Smooth muscle cell (in vitro differentiated cells): Measurements from ENCODE around the gene RNPEPL1. TPM values are rescaled to one million over a fixed set of nuclear protein-coding genes. Genes with fewer than 3 reads are reported as not detected.
A peak's percentile ranks its signal among the peaks of the same experiment; 100 is the strongest.
"Not testable (repeated sequence)": the region's sequence is repeated elsewhere in the genome, so short reads cannot be mapped to it uniquely, and the experiment has no call there.

ENCODE experiments used
- DNase-seq: peaks from one replicate; lab custom pipeline; 2025; ENCODE audit not compliant: unreplicated experiment; lab: John Stamatoyannopoulos, UW
- H2AFZ ChIP-seq: fragments of 200-600 bp; sonication (generic); 2 replicates; pipeline ENCODE4 v1.6.0; 2016; ENCODE audit warnings: antibody characterized with exemption, low read depth, mild to moderate bottlenecking
- H3F3A ChIP-seq: fragments of 200-600 bp; sonication (generic); 2 replicates; pipeline ENCODE4 v1.6.0; 2017; ENCODE audit warnings: antibody characterized with exemption, low read depth
- H3K27ac ChIP-seq: fragments of 200-600 bp; sonication (generic); 2 replicates; pipeline ENCODE4 v1.5.1; 2016; ENCODE audit warnings: low read depth, mild to moderate bottlenecking
- H3K27me3 ChIP-seq: fragments of 200-600 bp; sonication (generic); 2 replicates; pipeline ENCODE4 v1.6.1; 2016; ENCODE audit warnings: low read depth, mild to moderate bottlenecking
- H3K36me3 ChIP-seq: fragments of 200-600 bp; sonication (generic); 2 replicates; pipeline ENCODE4 v1.5.1; 2016; ENCODE audit warnings: low read depth
- H3K4me1 ChIP-seq: fragments of 200-600 bp; sonication (generic); 2 replicates; pipeline ENCODE4 v1.5.1; 2016; ENCODE audit warnings: low read depth
- H3K4me2 ChIP-seq: fragments of 200-600 bp; sonication (generic); 2 replicates; pipeline ENCODE4 v1.6.0; 2016; ENCODE audit warnings: mild to moderate bottlenecking
- H3K4me3 ChIP-seq: fragments of 200-600 bp; sonication (generic); 2 replicates; pipeline ENCODE4 v1.5.1; 2016; ENCODE audit warnings: mild to moderate bottlenecking
- H3K79me2 ChIP-seq: fragments of 200-600 bp; sonication (generic); 2 replicates; pipeline ENCODE4 v1.6.0; 2016; ENCODE audit warnings: low read depth, mild to moderate bottlenecking
- H3K9ac ChIP-seq: fragments of 200-600 bp; sonication (generic); 2 replicates; pipeline ENCODE4 v1.6.0; 2016; ENCODE audit warnings: low read depth
- H3K9me3 ChIP-seq: fragments of 200-600 bp; sonication (generic); replicated peaks from 2 replicates; pipeline ENCODE4 v1.5.1; 2016; ENCODE audit warnings: low read depth
- H4K20me1 ChIP-seq: fragments of 200-600 bp; sonication (generic); 2 replicates; pipeline ENCODE4 v1.6.0; 2016; ENCODE audit warnings: low read depth
- WGBS: methylation state at CpG from one replicate; pipeline ENCODE4 v1.1.7; 2016; ENCODE audit warnings: low lambda C conversion rate; 5-methylcytosine and 5-hydroxymethylcytosine counted together
- polyA plus RNA-seq: library from polyadenylated mRNA; unstranded; fragments of >200 nt; fragmentation: Nextera tagmentation; extraction: Ambion mirVana; gene quantifications from 2 replicates; pipeline ENCODE4 v1.2.1, GENCODE V29; 2016
- total RNA-seq: library from RNA; depleted of rRNA; stranded (reverse); fragments of >200 nt; gene quantifications from 2 replicates; pipeline ENCODE4 v1.2.3, GENCODE V29; 2014
- TF ChIP-seq, protein P1 (sequence below): fragments of 200-600 bp; sonication (generic); IDR thresholded peaks from 2 replicates; pipeline ENCODE4 v1.5.1; 2017; ENCODE audit warnings: borderline replicate concordance, mild to moderate bottlenecking, antibody characterized with exemption; ENCODE audit not compliant: insufficient read depth, poor library complexity, severe bottlenecking

RNPEPL1 gene
- total and polyA plus RNA-seq, 2 experiments from 2014 or later = 15.3 to 40.9 TPM

DNA sequence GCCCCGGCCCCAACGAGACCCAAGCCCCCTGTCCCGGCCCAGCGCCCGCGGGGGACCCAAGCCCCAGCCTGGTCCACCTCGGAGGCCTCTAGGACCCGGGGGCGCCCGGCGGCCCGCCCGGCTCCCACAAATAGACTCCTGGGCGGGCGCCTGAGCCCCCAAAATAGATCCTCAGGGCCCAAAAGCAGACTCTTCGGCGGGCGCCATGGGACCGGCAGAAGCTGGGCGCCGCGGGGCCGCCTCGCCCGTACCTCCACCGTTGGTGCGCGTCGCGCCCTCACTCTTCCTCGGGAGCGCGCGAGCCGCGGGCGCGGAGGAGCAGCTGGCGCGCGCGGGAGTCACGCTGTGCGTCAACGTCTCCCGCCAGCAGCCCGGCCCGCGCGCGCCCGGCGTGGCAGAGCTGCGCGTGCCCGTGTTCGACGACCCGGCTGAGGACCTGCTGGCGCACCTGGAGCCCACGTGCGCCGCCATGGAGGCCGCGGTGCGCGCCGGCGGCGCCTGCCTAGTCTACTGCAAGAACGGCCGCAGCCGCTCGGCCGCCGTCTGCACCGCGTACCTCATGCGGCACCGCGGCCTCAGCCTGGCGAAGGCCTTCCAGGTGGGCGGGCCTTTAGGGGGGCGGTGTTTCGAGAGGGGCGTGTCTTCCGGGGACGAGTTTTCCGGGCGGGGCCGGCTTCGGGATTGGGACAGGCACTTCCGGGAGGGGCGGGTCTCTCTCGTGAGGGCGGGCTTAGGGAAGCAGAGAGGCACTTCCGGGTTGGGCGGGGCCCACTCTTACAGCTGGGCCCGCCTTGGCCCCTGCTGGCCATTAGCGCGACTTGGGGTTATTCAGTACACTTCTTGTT, 7.6 kb upstream of the RNPEPL1 start:
- H3K4me1 ChIP-seq = peaks cover 13% of the 10 kb centered on the region
- 1% methylated on average over 76 of the region's 101 CpGs for WGBS
- H3K27ac ChIP-seq = peak overlapping the region; percentile 95
- peaks cover 21% of the 10 kb centered on the region for H3F3A ChIP-seq
- no peaks in the 10 kb centered on the region for H3K36me3 ChIP-seq
- peaks cover 17% of the 10 kb centered on the region for H3K79me2 ChIP-seq
- peak overlapping the region; percentile 74 for H2AFZ ChIP-seq
- no peaks in the 10 kb centered on the region for H3K9me3 ChIP-seq
- peak; percentile 96 for DNase-seq
- no peaks in the 10 kb centered on the region for H3K27me3 ChIP-seq
- H3K9ac ChIP-seq = peak overlapping the region; percentile 92
- TF ChIP-seq, protein P1, sequence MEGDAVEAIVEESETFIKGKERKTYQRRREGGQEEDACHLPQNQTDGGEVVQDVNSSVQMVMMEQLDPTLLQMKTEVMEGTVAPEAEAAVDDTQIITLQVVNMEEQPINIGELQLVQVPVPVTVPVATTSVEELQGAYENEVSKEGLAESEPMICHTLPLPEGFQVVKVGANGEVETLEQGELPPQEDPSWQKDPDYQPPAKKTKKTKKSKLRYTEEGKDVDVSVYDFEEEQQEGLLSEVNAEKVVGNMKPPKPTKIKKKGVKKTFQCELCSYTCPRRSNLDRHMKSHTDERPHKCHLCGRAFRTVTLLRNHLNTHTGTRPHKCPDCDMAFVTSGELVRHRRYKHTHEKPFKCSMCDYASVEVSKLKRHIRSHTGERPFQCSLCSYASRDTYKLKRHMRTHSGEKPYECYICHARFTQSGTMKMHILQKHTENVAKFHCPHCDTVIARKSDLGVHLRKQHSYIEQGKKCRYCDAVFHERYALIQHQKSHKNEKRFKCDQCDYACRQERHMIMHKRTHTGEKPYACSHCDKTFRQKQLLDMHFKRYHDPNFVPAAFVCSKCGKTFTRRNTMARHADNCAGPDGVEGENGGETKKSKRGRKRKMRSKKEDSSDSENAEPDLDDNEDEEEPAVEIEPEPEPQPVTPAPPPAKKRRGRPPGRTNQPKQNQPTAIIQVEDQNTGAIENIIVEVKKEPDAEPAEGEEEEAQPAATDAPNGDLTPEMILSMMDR = no peak
- peak overlapping the region; percentile 96 for H3K4me2 ChIP-seq
- H3K4me3 ChIP-seq = peak overlapping the region; percentile 85
- peaks cover 33% of the 10 kb centered on the region for H4K20me1 ChIP-seq

- no peaks in the 10 kb centered on the region for H3K9me3 ChIP-seq
- no peaks in the 10 kb centered on the region for H3K36me3 ChIP-seq
- peaks cover 17% of the 10 kb centered on the region for H3K4me1 ChIP-seq
- WGBS = 19% methylated on average over 14 of the region's 14 CpGs
- no peak overlapping the region for H2AFZ ChIP-seq
- H3K4me3 ChIP-seq = peak overlapping the region; percentile 85
- peak overlapping the region; percentile 96 for H3K4me2 ChIP-seq
- H3F3A ChIP-seq = peaks cover 25% of the 10 kb centered on the region
- H3K79me2 ChIP-seq = peaks cover 17% of the 10 kb centered on the region
- peak overlapping the region; percentile 84 for H3K9ac ChIP-seq
- H3K27me3 ChIP-seq = no peaks in the 10 kb centered on the region
- TF ChIP-seq, protein P1 = no peak
- peaks cover 26% of the 10 kb centered on the region for H4K20me1 ChIP-seq
- peak overlapping the region; percentile 95 for H3K27ac ChIP-seq
- no peak for DNase-seq
Observed at GRCh38 chr2:240561325-240561971, 6.8 kb upstream of the RNPEPL1 start.

GRCh38 chr2:240563231-240563630, 5.1 kb upstream of the RNPEPL1 start:
- H3K9me3 ChIP-seq, DNase-seq, H3K4me2 ChIP-seq, H2AFZ ChIP-seq, H3K27me3 ChIP-seq, H3K9ac ChIP-seq, H3K27ac ChIP-seq, H3K36me3 ChIP-seq, H3K4me3 ChIP-seq: not testable (repeated sequence)
- peaks cover 25% of the 10 kb centered on the region for H3F3A ChIP-seq
- peaks cover 19% of the 10 kb centered on the region for H3K4me1 ChIP-seq
- peaks cover 13% of the 10 kb centered on the region for H4K20me1 ChIP-seq
- peaks cover 10% of the 10 kb centered on the region for H3K79me2 ChIP-seq
- 98% methylated on average over 17 of the region's 17 CpGs for WGBS

DNA sequence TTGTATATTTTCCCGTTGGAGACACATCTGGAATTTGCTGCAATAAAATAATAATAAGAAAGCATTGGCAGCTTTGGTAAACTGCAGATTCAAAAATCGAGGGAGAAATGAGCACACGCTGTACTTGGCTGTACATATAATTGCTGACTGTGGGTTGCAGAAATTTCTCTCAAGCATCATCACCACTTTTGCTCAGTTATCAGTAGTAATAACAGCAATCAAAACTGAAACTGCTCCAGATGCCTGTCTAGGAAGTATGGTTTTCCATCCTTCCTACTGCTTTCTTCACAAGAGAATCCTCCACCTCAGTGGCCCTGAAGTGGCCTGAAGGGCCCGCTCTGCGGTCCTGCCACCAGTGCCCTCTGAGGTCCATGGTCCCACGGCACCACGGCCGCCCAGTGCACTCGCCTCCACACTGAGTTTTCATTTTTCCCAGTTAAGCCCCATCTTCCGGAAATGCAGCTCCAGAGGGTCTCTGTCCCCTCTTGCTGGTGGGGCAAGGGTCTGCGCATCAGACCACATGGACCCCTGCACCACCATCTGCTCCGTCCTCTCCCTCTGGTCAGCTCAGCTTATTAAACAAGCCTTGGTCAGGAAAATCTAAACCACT, 4.2 kb upstream of the RNPEPL1 start:
- no peak overlapping the region for H3K4me3 ChIP-seq
- H3K27ac ChIP-seq = peak overlapping the region; percentile 65
- H3F3A ChIP-seq = peaks cover 25% of the 10 kb centered on the region
- peaks cover 9% of the 10 kb centered on the region for H4K20me1 ChIP-seq
- H3K27me3 ChIP-seq = no peaks in the 10 kb centered on the region
- no peak overlapping the region for H3K4me2 ChIP-seq
- no peaks in the 10 kb centered on the region for H3K9me3 ChIP-seq
- 98% methylated on average over 12 of the region's 12 CpGs for WGBS
- DNase-seq = no peak
- peaks cover 19% of the 10 kb centered on the region for H3K4me1 ChIP-seq
- H3K9ac ChIP-seq = no peak overlapping the region
- peaks cover 6% of the 10 kb centered on the region for H3K79me2 ChIP-seq
- H2AFZ ChIP-seq = no peak overlapping the region
- TF ChIP-seq, protein P1 = no peak
- H3K36me3 ChIP-seq = no peaks in the 10 kb centered on the region
